8988T (cell line): ENCODE measurements around the gene ANXA2.
"Not testable (repeated sequence)": the region's sequence is repeated elsewhere in the genome, so short reads cannot be mapped to it uniquely, and the experiment has no call there.

Source experiments
- DNase-seq: peaks from one replicate; pipeline ENCODE4 v3.0.0; 2011

ANXA2 gene

GRCh38 chr15:60397772-60398445 is at the start of gene ANXA2:
ANXA2 (minus strand) TSS chr15:60397986; CDS start chr15:60386075, 11,911 bp downstream.
- peak; percentile 64 for DNase-seq

- no peak for DNase-seq
These were observed 46.6 kb upstream of the ANXA2 start for GRCh38 chr15:60444289-60444912.

- no peak for DNase-seq
These were observed 45.0 kb upstream of the ANXA2 start for GRCh38 chr15:60442763-60443162.

DNA sequence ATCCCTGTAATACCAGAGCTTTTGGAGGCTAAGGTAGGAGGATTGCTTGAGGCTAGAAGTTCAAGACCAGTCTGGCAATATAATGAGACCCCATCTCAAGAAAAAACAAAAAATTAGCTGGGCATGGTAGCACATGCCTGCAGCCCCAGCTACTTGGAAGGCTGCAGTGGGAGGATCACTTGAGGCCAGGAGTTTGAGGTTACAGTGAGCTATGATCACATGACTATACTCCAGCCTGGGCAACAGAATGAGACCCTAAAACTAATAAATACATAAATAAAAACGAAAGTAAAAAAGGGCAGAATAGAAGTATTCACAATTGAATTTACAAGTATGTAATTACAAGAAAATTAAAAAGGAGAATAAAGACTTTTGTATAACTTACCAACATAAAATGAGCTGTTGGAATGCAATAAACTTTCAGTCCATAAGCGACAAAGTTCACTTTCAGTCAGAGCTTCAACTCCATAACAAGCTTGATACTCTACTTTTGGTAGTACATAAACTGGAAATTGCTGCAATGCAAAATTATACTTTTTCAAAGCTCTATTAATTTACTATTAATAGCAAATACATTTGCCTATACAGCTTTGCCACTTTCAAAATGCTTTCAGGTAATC is 44.4 kb upstream of the ANXA2 start:
- DNase-seq, result no peak

GRCh38 chr15:60441331-60441730 is 43.5 kb upstream of the ANXA2 start:
- no peak for DNase-seq

- DNase-seq, result no peak
These were observed 40.9 kb upstream of the ANXA2 start for GRCh38 chr15:60438646-60439045.

GRCh38 chr15:60428935-60429334 is 31.1 kb upstream of the ANXA2 start:
- no peak for DNase-seq

GRCh38 chr15:60426870-60427508 is 29.2 kb upstream of the ANXA2 start:
- no peak for DNase-seq

GRCh38 chr15:60425461-60425860 is 27.7 kb upstream of the ANXA2 start:
- no peak for DNase-seq

DNA sequence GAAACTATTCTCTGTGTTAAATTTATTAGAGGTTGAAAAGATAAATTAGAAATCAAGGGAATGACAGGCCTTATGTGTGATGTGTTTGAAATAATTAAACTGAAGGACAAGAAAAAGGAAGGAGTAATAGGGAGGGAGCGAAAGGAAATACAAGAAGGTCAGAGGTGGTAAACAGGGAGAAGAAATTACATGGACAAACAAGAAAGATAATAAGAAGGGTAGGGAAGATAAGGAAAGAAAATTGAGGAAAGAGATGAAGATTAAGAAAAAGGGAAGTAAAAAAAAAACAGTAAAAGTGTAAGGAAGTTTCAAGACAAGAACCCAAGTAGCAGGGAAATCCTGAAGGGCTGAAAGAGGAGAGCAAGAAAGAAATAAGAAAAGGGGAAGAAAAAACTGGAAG is 26.2 kb upstream of the ANXA2 start:
- no peak for DNase-seq

DNA sequence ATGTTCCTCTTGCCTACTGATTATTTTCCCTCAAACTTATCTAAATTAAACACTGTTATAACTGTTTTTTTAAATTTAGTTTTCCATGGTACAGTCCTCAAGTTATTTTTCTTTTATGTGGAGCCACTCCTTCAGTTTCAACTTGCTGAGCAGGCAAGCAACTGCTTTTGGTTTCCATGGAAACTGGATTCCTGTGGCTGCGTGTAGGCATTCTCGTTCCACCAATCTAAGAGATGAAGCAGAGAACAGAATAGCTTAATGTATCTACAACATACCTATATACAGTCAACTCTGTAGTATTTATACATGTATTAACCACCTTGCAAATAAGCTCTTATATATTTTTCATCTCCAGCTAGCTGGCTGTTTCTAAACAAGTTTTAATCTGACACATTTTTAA is 25.8 kb upstream of the ANXA2 start:
- no peak for DNase-seq

- DNase-seq, result no peak
These were observed 23.8 kb upstream of the ANXA2 start for GRCh38 chr15:60421544-60421943.

DNA sequence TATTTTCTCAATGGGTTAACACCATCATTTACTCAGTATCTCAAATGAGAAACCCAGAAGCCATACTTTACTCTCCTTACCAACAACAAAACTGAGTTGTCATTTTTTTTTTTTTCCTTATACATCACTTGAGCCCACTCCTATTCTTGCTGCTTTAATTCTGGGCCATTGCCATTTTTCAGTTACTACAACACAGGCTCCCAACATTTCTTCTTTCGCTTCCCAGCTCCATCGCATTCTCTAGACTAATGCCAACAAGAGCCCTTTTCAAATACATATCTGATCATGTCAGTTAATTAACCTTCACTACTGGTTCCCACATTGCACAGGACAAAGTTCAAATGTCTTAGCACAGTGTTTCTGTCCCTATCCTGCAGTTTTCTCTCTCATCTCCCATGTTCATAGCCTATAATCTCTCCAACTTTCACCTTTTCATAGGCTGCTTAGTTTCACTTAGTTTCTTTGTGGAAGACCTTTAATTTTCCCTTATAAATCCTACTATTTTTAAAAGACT is 22.5 kb upstream of the ANXA2 start:
- no peak for DNase-seq

DNA sequence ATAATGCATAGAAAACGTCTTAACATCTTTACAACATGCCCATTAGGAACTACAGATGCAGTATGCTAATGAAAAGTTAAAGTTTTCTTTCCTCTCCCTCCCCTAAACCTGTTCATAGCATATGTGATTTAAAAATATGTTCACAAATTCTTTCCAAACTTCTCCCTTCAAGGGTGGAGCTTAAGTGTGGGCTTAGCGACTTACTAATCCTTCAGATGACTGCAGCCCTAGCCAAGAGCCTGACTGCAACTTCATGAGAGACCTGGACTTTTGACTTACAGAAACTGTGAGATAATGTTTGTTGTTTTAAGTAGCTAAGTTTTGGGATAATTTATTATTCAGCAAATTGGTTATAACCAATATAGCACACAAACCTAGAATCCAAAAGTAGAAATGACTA is 22.0 kb upstream of the ANXA2 start:
- DNase-seq, result no peak

- DNase-seq, result no peak
These were observed 20.3 kb upstream of the ANXA2 start for GRCh38 chr15:60418096-60418495.

DNA sequence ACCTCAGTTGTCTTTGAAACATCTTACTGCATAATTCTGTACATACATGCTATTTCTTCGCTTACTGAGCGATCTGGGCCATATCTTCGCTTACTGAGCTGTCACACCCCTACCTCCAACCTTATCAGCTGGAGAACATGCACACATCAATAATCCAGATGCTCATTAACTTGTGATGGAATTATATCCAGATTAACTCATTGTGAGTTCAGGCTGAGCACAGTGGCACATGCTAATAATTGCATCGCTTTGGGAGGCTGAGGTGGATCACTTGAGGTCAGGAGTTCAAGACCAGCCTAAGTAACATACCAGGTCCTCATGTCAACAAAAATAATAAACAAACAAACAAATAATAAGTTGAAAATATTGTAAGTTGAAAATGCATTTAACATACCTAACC is 19.3 kb upstream of the ANXA2 start:
- DNase-seq, result no peak

- no peak for DNase-seq
These were observed 18.7 kb upstream of the ANXA2 start for GRCh38 chr15:60416484-60416883.

DNA sequence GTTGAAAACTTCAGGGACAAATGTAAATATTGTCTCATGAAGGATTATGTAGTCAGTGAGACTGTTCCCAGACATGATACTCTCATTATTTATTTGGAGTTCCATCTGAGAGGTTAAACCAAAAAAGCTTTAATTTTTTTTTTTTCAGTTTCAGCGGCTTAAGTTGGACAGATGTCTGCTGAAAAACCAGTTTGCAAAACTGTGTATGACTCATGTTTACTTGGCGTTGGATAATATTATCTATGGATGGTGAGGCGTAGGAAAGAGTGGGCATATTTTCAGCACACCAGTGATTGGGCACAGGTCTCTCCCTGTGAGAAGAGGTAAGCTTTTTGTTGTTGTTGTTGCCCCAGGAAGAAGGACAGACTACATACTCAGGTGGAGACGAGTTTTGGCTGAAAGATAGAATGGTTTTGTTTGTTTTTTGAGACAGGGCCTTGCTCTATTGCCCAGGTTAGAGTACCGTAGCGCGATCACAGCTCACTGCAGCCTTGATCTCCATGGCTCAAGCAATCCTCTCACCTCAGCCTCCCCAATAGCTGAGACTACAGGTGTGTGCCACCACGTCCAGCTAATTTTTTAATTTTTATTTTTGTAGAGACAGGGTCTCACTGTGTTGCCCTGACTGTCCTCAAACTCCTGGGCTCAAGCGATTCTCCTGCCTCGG is 16.4 kb upstream of the ANXA2 start:
- DNase-seq, result no peak

- no peak for DNase-seq
These were observed 15.5 kb upstream of the ANXA2 start for GRCh38 chr15:60413231-60413824.

- not testable (repeated sequence) for DNase-seq
These were observed 15.0 kb upstream of the ANXA2 start for GRCh38 chr15:60412807-60413206.

DNA sequence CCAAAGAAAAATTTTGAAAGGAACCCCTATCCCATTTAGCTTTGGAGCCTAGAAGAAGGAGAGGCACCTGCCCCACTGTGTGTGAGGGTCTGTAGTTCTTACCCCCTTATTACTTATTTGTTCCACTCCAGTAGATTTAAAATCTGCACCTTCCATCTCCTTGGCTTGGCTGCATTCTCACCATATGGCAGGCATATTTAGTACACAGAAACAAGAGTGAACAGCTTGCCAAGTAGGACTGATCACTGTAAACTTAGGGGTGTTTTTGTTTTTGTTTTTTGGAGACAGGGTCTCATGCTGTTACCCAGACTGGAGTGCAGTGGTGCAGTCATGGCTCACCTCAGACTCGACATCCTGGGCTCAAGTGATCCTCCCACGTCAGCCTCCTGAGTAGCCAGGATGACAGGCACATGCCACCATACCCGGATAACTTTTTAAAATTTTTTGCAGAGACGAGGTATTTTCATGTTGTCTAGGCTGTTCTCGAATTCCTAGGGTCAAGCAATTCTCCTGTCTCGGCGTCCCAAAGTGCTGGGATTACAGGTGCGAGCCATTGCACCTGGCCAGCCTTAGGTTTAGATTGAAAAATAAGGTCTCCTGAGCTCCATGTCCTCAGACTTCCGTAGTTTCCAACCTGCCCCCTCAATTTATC is 14.1 kb upstream of the ANXA2 start:
- DNase-seq, result no peak

- not testable (repeated sequence) for DNase-seq
These were observed 12.6 kb upstream of the ANXA2 start for GRCh38 chr15:60410350-60410749.
